ENCODE measurements around the gene OR3A2.

DNA sequence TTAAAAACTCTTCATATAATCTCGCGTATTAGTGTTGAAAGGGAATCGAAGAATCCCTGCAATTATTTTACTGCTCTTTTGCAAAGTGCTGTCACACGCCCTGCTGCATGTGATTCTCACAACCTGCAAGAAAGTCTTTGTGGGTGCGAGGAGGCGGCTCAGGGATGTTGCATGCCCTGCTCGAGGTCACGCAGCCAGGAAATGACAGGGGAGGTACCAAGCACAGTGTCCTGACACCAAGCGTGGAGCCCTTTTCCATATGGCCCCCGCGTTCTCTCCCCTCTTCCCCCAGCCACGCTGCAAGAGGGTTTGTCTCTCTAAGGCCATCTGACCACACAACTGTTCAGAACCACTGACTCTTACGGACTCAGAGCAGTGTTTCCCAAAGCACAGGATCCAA lies 125.5 kb downstream of the OR3A2 start:
- TF ChIP-seq NRF1 (conservative IDR thresholded peaks at IDR 0.05 in 1 of 2, IDR thresholded peaks at IDR 0.05 in 1 of 2), result no peak
- no peak for TF ChIP-seq ZFP36 (IDR thresholded peaks at IDR 0.05; ENCODE audit: low read depth, low read length, partially characterized antibody)
- no peak for TF ChIP-seq POLR2AphosphoS2 (IDR thresholded peaks at IDR 0.05; ENCODE audit: low read length)
- no peak for TF ChIP-seq ZNF561 (CRISPR knock-in tag; conservative IDR thresholded peaks at IDR 0.05)
